ENCODE data around the gene ADGRL3.

DNA sequence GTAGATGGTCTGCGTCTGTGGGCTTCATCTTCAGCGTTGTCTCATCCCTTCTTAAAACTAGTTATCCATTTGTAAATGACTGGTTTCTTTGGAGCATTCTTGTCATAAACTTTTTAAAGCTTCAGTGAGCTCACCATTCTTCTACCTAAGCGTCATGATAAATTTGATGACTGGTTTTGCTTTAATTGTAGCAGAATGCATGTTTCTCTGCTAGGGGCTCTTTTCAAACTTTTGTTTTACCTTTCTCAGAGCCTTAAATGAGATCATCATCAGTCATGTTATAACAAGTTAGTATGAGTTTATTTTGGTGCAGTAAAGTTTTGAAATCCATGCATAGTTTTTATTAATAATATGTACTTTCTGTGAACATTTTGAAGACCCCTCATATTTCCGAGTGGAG lies 6.3 kb upstream of the ADGRL3 start:
- TF ChIP-seq, protein P1, sequence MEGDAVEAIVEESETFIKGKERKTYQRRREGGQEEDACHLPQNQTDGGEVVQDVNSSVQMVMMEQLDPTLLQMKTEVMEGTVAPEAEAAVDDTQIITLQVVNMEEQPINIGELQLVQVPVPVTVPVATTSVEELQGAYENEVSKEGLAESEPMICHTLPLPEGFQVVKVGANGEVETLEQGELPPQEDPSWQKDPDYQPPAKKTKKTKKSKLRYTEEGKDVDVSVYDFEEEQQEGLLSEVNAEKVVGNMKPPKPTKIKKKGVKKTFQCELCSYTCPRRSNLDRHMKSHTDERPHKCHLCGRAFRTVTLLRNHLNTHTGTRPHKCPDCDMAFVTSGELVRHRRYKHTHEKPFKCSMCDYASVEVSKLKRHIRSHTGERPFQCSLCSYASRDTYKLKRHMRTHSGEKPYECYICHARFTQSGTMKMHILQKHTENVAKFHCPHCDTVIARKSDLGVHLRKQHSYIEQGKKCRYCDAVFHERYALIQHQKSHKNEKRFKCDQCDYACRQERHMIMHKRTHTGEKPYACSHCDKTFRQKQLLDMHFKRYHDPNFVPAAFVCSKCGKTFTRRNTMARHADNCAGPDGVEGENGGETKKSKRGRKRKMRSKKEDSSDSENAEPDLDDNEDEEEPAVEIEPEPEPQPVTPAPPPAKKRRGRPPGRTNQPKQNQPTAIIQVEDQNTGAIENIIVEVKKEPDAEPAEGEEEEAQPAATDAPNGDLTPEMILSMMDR (conservative IDR thresholded peaks at IDR 0.05 in 1 of 2, IDR thresholded peaks at IDR 0.05 in 1 of 2; ENCODE audit: low read depth in 1 of 2, low read length in 2 of 2): no peak
- no peak for TF ChIP-seq EZH2 (IDR thresholded peaks at IDR 0.05; ENCODE audit: low read length, missing control alignments)
